Activated CD4-positive, CD25-positive, alpha-beta regulatory T cell treated with anti-CD3 and anti-CD28 coated beads, Interleukin-2, amount 50 U/mL, for 24 hours (primary cell): ENCODE data around the gene CD180.

Source experiments
- ATAC-seq, 2 donors: fragments of 150-1000 bp; cut with Tn5 transposase; one replicate each; pipeline ENCODE4 v1.10.0; 2021; ENCODE audit warnings: mild to moderate bottlenecking in 1 of 2, moderate library complexity in 1 of 2

Gene CD180

DNA sequence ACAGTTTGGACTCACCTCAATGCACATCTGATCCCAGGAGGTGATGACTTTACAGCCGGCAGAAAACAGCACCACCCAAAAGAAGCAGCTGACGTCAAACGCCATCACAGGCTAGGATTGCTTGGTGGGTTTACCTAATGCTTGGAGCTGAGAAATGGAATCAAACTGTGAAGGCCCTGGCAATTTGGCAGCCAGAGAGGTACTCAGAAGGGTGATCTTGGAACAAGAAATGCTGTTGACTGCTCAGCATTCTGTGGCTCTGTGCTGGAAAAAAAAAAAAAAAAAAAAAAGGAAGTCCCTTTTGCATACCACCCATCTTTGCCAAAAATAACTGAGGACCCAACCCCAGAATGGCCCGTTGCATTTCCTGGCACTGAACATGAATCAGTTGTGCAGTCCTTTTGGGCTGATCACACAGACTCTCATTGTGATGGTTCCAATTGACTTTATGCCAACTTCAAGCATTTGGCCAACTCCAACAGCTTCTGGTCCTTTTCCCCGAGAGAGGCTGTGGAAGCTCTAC is at the start of gene CD180:
Gene CD180 (minus strand): TSS at position 263 of the 523 bp plus-strand sequence. CDS start 158 bp downstream, at position 105.
- ATAC-seq, result no peak

DNA sequence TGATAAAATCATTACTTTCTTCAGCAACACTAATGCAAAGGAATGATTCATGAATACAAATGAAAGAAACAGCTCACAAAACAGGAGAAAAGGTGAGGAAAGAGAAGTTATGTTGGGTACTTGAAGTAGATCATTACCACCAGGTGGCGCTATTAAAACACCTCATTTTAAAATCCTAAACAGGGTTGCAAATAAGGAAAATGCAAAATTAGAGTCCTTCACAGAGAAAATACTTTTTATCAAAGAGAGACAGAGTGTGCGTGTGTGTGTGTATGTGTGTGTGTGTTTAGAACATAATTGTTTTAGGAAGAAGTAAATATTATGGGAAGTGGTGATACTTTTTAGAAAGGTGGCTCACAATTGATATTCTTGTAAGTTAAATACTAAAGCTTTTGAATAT is 49.5 kb upstream of the CD180 start:
- ATAC-seq, result no peak

DNA sequence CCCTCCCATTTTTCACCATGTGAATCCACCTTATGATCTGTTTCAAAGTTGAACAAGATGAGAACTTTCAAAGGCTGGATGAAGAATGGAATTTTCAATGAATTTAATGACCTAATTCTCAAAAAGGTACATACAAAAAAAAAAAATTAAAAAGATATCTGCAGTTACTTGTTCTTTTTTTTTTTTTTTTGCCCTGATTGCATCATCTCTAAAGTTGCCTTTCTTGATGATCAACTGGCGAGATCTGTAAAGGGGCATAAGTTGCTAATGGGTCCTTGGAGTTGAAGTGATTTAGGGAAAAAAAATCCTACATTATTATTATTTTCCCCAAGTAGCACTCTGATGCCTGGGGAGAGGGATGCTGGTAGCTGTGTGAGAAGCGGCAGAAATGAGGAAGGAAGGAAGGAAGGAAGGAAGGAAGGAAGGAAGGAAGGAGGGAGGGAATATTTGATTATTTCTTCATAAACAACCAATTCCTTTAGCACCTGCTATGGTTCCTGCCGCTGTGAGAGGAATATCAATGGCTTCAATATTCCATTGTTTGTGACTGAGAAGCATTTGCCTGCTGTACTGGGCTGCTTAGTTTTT is 48.8 kb upstream of the CD180 start:
- no peak for ATAC-seq

DNA sequence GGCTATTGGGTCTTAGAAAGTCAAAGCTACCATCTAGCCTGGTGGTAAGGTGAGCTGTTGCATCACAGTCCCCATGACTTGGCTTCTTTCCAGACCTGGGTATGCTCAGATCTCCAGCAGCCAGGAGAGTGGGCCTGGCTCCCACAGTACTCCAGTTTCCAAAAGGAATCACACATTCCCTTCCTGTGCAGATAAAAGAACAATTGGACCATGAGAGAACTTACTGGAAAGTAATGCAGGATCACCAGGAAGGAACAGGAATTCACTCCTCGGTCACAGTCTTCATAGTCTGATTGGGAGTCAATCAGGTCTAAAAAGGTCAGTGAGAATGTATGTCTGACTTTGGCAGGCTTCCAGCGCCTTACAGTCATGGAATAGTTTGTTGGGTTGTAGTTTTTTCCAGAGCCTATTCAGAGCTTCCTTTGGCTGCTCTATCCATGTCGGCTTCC is 47.8 kb upstream of the CD180 start:
- no peak for ATAC-seq

DNA sequence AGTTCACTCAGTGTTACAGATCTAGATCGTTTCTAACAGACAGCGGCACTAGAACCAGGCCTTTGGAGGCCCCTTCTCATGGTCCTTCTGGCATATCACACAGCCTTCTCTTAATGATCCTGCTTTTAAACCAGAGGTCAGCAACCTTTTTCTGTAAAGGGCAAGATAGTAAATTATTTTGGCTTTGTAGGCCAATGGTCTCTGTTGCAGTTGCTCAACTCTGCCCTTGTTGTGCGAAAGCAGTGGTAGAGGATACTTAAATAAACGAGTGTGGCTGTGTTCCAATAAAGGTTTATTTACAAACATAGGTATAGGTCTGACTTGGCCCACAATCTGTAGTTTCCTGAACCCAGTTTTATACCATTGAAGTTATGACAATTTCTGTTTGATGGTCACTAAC is 47.3 kb upstream of the CD180 start:
- ATAC-seq, result no peak

DNA sequence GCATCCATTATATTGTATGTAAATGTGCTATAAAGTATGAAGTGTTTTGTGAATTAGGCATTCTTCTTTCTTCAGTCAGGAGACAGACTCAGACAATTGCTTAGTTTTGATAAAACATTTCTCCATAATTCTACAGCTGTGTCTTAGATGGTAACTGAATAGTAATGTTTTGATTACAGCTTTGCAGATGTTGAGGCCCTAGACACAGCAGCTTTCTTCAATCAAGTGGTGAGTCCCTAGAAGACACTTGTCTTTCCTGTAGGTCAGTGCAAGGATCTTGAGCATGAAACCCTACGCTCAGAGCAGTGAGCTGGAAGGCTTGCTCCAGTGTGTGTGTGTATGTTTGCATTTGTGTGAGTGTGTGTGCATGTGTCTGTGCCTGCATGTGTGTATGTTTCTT is 46.8 kb upstream of the CD180 start:
- ATAC-seq, result no peak

DNA sequence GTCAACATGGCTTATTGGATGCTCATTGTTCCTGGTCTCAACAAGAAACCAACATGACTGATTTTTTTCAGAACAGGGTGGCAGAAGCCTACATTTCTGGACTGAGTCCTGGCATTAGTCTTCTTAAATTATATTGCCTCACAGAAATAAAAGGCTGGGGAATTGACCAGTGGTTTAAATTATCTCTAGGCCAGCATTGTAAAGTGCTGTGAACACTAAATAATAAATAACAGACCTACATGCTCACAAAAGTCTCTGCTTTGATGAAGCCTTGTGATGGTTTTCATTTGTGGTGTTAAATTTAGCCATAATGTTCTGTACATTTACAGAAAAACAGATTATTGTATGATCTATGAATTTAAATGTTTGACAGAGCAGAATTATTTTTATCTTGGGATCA is 44.7 kb upstream of the CD180 start:
- no peak for ATAC-seq

DNA sequence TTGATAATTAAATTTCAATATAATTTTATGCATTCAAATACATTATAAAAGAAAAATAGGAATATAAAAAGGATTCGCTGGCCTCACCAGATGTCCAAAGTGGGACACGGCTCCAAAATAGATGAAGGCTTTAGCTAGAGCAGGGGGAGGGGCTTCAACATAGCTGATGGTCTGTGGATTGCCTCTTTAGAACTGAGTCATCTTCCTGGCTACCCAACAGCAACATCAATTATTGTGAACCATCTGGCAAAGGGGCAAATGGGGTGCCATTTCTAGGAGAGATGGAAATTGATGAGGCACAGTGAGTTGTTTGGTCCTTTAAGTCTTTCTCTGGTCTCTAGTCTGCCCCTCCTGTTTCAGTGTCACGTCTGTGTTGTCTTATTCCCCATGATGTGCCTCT is 44.2 kb upstream of the CD180 start:
- ATAC-seq, result no peak

DNA sequence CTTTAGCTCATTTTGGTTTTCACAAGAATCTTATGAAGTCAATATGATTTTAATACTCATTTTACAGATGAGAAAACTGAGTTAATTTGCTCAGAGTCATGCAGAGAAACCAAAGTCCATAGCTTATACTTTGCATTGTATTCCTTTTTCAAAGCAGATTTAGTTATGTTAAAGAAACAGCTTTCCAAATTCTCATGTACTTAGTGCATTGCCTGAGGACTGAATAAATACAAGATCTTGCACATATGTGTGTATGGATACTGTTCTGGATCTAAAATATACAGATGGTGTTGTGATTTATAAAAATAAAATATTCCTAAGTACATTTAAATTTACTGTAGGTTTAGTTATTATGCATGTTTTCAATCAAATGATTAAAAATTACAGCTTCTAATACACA is 43.5 kb upstream of the CD180 start:
- no peak for ATAC-seq

DNA sequence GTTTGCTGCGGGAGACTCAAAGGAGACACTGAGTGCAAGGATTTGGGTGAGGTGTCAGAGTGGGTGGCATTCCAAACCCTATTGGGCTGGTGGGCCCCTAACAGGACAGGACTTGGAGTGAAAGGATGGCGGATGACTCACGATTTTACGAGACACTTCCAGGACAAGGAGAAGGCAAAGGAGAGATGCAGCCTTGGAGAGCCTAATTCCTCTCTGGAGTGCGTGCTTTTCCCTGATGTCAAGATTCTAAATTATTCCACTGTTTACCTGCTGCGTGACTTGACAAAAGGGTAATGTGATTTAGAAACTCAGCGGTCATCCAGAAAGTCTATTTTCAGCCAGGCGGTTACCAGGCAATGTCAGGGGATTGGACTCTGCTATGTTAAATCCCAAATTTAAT is 41.6 kb upstream of the CD180 start:
- no peak for ATAC-seq

DNA sequence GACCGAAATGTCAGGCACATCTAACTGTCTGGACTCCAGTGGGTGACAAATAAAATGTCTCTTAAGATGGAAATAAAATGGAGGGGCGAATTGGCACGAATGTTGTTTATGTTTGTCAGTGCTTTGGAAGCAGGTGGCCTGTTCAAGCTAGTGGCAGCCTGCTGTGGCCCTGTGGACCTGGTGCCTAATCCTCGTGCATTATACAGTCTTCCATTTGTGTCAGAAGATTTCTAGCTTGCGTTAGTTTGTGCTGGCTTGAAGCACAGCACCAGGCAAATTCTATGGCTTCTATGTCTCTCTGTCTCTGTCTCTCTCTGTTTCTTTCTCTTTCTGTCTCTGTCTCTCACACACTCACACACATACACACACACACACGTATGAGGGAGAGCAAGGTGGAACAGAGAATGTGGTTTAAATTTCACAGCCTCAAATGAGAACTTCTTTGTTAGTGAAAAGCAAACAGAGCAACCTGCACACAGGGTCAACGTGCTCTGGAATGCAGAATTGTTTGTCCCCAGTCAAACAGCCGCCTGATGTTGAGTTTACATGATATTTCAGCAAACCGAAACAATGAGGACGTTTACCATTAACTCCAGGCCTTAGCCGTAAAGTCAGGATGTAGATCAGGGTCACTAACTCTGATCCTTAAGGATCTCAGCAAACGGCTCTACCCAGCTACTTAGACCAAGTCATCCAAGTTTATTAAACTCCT is 39.0 kb upstream of the CD180 start:
- no peak for ATAC-seq

DNA sequence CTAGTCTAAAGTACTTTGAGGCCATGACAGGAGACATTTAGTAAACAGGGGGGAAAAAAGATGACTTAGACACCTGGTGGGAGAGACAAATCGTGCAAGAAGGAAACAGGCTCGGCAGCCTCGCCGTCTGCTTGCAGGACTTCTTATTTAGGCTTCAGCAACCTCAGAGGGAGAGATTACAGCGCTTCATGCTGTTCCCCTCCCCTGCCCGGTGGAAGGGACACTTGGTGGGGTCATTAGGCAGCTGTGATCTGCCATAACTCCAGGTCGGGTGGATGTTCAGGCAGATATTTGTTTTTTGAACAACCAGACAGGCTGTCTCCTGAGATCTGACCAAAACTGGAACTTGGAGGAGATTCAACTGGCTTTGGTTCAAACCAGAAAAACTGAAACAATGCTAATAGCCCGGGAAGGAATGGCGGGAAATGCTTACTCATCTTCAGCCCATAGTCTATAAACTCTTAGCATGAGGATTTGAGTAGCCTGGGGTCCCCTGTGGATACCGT is 38.1 kb upstream of the CD180 start:
- ATAC-seq, result no peak

DNA sequence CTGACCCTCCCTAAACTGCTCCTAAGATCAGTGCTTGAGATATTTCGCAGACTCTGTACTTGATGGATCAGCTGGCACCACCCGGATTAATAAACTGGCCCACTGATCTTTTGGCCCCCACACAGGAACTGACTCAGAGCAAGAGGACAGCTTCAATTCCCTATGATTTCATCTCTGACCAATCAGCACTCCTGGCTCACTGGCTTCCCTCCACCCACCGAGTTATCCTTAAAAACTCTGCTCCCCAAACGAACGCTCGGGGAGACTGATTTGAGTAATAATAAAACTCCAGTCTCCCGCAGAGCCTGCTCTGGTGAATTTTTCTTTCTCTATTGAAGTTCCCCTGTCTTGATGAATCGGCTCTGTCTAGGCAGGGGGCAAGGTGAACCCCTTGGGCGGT is 36.5 kb upstream of the CD180 start:
- no peak for ATAC-seq

DNA sequence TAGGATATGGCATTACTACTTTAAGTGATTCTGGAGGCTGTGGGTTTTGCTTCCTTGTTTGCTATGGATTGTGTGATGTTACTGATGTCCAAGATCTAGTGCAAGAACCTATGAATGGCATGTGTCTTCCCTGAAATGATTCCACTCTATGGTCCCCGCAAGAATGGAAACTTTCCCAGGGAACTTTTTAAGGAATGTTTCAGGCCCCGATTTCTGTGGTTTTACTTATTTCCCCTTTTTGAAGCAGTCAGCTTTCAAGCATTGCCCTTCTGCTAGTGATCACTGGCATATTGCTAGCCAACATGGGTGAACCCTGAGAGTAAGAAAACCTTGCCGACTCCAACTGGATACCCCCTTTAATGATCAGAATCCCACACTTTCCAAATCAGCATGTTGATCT is 26.6 kb upstream of the CD180 start:
- ATAC-seq, result no peak

DNA sequence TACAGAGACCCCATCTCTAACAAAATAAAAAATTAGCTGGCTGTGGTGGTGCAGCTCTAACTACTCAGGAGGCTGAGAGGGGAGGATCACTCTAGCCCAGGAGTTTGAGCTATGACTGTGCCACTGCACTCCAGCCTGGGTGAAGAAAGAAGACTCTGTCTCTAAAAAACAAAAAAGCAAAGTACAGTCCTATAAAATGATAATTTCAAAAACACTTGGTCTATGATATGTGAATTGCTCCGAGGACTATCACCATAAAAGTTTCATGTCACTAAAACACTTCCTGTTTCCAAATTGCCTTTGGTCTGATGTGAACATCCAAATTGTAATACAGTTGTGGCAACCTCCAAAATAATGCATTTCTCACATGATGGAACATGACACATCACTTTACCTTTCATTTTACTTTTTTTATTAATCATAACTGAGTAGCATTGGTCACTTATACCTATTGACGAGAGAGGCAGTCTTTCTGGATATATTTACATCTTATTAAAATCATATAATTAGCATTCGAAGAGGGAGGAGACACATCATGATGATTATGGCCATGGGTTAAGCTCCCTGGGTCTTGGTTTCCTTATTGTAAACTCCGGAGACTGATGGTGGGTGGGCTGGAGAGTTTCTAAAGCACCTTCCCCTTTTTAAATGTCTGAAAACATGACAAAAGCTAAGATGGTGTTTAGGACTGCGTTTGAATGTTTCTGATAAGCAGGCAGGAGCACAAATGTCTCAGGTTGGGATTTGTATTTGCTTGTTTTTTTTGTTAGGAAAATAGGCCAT is 25.8 kb upstream of the CD180 start:
- ATAC-seq, result peak; percentile 51 to 63

DNA sequence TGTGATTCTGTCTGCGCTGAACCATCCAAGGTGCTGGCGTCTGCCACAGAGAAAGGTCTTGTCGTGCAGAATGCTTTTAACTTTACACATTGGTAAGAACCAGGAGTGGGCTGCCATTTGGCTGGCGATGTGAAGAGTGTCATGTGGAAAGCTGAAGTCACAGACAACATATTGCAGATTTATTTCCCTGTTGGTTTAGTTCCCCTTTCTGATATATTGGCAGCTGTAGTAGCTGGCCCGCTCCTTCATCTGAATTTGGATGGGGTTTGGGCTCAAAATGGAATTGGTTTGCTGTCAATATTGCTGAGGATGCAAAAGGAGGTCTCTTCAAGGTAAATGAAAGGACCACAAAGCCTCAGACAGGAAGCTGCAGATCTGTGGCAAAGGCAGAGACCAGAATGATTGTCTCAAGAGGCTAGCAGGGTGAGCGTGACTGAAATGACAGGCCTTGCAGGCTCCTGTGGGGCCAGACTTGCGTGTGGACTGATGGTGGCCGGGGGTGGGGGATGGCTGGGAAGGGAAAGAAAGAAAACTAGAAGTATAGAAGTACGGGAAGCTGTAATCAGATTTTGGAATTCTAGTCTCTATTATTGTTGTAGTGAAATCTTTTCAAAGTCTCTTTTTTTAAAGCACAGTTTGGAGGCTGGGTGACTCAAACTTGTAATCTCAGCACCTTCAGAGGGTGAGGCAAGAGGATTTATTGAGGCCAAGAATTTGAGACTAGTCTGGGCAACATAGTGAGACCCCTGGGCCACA is 25.1 kb upstream of the CD180 start:
- ATAC-seq, result peak; percentile 76 to 90

DNA sequence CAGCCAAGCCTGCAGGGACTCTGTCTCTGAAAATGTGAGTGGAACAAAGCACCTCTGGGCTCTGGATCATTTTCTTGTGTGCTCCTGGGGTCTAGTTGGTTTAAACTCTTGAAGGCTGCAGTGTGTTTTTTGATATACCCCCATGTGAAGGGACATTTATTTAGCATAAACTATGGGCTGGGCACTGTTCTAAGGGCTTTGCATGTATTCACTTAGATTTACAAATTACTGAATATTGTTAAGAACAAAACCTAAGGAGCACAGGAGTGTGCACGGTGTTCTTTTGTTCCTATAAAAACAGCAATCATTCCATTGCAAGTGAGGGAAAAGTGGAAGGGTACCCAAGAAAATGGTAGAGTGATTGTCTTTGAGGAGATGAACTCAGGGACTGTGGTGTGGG is 20.0 kb upstream of the CD180 start:
- no peak for ATAC-seq

DNA sequence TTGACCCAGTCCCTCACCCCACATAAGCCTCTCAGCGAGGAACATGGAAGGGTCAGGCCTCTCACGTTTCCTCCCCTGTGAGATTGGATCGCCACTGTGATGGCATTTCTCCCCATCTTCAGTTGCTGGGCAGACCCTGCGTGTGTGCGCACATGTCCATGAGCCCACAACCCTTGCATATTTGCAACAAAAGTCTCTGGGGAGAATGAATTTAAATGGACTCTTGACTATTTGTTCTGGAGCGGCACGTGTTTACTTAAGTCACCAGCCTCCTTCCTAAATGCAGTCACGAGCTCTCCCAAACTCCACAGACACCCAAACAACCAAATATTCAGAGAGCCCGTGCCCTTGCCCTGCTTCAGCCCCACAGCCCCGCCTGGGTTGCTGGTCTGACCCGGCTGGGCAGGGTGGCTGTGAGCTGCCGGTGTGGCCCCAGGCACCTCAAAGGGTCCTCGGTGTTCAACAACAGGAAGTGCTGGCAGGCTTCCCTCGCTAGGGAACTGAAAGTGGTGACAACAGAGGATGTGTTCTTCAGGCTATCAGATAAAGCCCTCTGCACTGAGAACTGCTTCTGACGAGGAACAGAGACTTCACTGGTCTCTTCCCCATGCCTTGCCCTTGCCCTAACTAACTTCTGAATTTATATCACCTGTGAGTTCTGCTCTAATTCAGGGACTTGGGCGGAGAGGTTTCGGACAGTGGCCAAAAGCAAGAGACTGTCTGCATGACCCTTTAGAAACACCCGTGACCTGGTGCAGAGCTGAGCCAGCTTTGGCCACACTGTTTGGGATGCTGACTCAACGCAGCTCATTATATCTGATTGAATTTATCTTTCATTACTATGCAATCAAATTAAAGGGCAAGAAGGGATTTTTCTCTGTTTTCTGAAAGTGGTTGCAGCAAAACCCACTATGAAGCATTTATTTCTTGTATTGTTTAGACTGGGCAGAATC is 19.2 kb upstream of the CD180 start:
- peak; percentile 92 to 94 for ATAC-seq

DNA sequence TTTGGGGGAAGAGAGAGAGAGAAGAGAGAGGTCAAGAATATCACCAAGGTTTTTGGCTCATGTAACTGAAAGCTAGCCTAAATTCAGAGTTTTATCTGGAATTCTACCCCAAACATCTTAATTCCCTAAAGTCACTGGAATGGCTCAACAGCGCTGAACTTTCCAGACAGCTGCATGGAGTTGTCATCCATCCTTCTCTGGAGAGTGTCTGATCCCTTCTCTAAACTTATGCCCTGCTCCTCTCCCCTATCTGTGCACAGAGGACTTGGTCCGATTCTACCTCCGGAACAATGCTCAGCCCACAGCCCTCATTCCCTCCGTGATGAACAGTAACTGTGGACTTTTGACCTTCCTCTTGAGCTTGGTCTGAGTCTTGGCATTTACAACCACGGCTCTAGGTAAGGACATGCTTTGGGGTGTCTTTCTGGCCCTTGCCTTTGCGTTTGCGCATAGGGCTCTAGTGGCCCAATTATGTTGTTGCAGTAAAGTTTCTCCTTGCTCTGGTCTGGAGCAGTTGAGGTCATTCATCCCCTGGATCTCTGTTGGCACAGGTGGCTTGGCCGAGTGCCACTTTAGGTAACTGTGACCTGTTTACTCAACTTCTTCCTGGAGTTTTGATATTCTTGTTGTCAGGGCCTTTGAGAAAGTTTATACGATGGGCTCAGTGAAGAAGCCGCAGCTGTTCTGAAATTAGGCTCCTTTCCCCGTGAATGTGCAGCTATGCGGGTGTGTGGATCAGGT is 18.3 kb upstream of the CD180 start:
- no peak for ATAC-seq

DNA sequence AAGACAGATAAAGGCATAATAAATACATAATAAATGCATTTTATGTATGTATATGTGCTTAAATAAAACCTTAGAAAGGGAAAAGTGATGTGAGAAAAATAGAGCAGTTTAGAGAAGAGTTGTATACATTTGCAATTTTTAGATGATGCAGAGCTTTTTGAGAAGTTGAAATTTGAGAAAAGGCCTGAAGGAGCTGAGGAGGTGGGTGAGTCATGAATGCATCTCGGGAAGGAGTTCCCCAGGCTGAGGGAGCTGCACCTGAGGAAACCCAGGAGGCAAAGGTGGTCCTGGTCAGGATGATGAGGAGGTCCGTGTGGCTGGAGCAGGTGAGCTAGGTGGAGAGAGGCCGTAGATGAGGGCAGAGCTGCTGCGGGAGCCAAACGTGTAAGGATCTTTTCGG is 17.4 kb upstream of the CD180 start:
- ATAC-seq, result no peak

DNA sequence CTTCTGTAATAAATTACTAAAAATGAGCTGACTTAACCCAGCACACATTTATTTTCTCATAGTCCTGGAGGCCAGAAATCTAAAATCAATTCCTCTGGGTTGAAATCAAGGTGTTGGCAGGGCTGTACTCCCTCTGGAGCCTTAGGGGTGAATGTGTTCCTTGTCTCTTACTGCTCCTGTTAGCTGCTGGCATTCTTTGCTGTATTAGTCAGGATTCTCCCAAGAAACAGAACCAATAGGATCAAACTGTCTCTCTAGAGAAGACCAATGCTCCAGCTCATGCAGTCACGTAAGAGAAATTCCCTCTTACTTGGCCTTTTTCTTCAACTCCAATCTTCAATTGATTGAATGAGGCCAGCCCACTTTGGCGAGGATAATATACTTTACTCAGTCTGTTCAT is 15.3 kb upstream of the CD180 start:
- ATAC-seq, result no peak
